Stimulated activated CD8-positive, alpha-beta memory T cell treated with anti-CD3 and anti-CD28 coated beads, Interleukin-15, amount 100 ng/mL, for 24 hours (primary cell): Measurements from ENCODE around the gene TRAPPC3.

Experiments used
- DNase-seq: peaks from one replicate; pipeline ENCODE4 v3.0.0-alpha.2; 2020; ENCODE audit warnings: low read depth

Gene TRAPPC3

GRCh38 chr1:36126005-36126716, 23.1 kb downstream of the TRAPPC3 start:
- no peak for DNase-seq

GRCh38 chr1:36125129-36125991, 23.9 kb downstream of the TRAPPC3 start, which contains the start of gene COL8A2:
COL8A2 (minus strand) TSS chr1:36125222; CDS start chr1:36100242, 24,980 bp downstream.
- DNase-seq: no peak

- DNase-seq: no peak
Measured at GRCh38 chr1:36124404-36125128, 24.7 kb downstream of the TRAPPC3 start.

- no peak for DNase-seq
Measured at GRCh38 chr1:36123356-36123755, 25.9 kb downstream of the TRAPPC3 start.

- no peak for DNase-seq
Measured at GRCh38 chr1:36122062-36123030, 26.9 kb downstream of the TRAPPC3 start.

- no peak for DNase-seq
Measured at GRCh38 chr1:36119456-36119855, 29.8 kb downstream of the TRAPPC3 start.

DNA sequence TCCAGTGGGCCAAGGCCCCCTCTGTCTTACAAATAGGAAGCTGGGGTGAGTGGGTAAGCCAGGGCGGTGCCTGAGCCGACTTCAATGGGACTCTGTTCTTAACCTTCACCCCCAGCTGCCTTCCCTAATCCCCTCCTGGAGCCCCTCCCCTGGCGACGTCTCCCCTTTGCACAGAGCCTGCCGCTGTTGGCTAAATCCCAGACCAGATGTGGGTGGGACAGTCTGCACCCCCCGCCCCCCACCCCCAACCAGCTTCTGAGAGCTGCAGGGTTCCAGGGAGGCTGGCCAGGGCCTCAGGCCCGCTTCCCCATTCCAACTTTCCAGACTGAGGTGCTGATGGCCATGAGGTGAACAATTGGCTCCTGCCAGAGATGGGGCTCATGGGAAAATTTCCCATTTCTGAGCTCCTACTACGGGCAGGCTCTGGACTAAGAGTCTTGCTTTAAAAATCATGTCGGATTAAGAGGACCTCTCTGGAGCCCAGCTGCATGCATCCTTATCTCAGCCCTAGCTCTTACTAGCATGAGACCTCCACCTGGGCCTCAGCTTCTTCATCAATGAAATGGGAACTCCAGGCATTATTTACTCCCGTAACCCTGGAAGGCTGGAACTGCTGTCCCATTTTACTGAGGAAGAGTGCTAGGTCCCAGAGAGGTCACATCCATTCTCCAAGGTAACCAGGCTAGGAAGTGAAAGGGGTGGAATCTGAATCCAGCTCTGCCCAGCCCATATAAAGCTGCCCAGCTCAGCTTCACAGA, 30.7 kb downstream of the TRAPPC3 start:
- DNase-seq: no peak

DNA sequence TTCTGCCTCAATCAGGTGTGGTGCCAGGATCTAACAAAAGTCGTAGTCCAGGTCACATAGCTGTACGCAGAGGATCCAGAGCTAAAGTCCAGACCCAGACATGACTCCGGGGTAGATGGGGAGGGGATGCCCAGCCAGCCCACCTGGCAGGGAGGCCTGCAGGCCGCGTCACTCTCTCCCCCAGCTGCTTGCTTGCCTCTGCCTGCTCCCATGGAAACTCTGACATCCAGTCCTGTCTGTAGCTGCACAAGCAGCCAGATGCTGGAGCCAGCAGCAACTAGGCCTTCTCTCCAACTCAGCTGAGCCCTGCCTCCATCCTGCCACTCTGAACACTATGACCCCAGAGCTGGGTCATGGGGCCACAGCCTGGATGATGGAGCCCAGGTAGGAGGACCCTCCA, 32.4 kb downstream of the TRAPPC3 start:
- no peak for DNase-seq

- no peak for DNase-seq
Measured at GRCh38 chr1:36115931-36116330, 33.4 kb downstream of the TRAPPC3 start.

- no peak for DNase-seq
Measured at GRCh38 chr1:36115200-36115669, 34.1 kb downstream of the TRAPPC3 start.

GRCh38 chr1:36114371-36114770, 34.9 kb downstream of the TRAPPC3 start:
- no peak for DNase-seq

GRCh38 chr1:36112823-36113222, 36.5 kb downstream of the TRAPPC3 start:
- DNase-seq: no peak

GRCh38 chr1:36111151-36111550, 38.1 kb downstream of the TRAPPC3 start:
- DNase-seq: no peak

DNA sequence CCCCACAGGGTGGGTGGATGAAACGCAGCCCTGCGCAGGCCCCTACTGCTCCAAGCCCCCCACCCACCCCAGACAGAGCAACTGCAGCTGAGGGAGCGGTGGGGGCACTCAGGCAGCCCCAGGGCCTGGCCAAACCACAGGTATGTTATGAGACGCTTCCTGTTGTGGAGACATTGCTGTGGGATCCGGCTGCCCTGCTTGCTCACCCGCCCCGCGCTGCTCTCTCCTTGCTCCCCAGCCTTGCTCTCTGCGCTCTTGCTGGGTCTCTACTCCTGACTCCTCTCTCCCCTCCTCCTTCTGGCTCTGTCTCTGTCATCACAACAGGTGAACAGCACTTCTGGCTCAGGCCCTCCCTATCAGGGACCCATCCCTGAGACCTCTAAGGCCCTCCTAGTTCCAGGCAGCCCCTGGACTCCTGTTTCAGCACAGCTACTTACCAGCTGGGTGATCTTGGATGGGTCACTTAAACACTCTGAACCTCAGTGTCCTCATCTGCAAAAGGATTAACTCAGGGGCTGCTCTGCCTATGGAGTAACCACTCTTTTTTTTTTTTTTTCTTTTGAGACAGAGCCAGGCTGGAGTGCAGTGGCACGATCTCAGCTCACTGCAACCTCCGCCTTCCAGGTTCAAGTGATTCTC, 40.1 kb downstream of the TRAPPC3 start:
- no peak for DNase-seq

GRCh38 chr1:36108314-36108713, 41.0 kb downstream of the TRAPPC3 start:
- DNase-seq: no peak

DNA sequence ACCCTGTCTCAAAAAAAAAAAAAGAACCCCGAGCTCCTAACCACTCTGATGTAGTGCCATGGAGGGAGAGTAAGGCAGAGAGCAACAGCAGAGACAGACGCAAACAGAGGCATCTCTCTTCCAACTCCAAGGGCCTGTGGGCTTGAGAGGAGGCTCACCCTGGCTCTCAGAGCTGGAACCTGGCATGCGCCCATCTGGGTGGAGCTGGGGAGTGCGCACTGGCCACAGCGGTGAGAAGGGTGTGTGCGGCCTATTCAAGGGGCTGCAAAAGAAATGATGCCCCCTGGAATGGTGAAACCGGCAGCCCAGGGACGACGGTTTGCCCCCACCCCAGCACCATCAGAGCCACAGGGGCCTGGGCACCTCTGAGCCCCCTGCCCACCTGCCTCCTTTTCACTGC, 41.9 kb downstream of the TRAPPC3 start:
- no peak for DNase-seq

GRCh38 chr1:36106269-36106668, 43.0 kb downstream of the TRAPPC3 start:
- no peak for DNase-seq

DNA sequence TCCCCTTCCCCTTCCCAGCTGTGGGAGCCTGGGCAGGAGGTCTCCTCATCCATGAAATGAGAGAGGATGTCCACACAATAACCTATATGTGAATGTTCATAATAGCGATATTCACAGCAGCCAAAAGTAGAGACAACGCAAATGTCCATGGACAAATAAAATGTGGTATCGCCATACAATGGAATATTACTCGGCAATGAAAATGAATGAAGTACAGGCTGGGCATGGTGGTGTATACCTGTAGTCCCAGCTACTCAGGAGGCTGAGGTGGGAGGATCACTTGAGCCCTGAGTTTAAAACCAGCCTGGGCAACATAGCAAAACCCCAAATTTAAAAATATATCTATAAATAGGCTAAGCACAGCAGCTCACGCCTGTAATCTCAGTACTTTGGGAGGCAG, 47.7 kb downstream of the TRAPPC3 start:
- no peak for DNase-seq

GRCh38 chr1:36100376-36100775, 48.9 kb downstream of the TRAPPC3 start:
- DNase-seq: no peak
